ENCODE results near the gene PACSIN3.
"Not testable (repeated sequence)": the region's sequence is repeated elsewhere in the genome, so short reads cannot be mapped to it uniquely, and the experiment has no call there.

Gene PACSIN3

GRCh38 chr11:47208008-47208552 is 21.8 kb upstream of the PACSIN3 start:
- not testable (repeated sequence) for H3K27ac Mint-ChIP-seq, H3K4me1 Mint-ChIP-seq, H3K4me3 Mint-ChIP-seq, H3K27me3 Mint-ChIP-seq, ATAC-seq, DNase-seq, H3K9me3 Mint-ChIP-seq

DNA sequence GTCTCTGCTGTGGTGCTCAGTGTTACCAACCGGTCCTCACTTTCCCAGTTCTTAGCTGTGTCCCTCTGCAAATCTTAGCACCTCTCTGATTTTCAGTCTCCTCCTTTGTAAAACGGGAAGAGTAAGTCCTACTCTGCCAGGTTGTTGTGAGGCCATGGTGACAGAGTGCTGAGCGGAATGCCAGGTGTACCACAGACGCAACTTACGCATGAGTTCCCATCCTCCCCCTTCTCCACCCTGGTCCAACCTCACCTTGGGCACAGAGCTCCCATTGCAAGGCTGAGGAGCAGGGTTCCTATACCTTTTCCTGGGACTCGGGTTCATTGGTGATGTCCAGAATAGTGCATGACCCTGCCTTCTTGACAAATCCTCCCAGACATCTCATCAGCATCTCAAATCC is 21.2 kb upstream of the PACSIN3 start:
- ATAC-seq (no peak), DNase-seq (no peak)
- Mint-ChIP-seq H3K9me3 (no peaks in the 10 kb centered on the region), H3K27ac (no peak overlapping the region), H3K4me1 (no peaks in the 10 kb centered on the region), H3K4me3 (no peak overlapping the region), H3K27me3 (no peaks in the 10 kb centered on the region)

DNA sequence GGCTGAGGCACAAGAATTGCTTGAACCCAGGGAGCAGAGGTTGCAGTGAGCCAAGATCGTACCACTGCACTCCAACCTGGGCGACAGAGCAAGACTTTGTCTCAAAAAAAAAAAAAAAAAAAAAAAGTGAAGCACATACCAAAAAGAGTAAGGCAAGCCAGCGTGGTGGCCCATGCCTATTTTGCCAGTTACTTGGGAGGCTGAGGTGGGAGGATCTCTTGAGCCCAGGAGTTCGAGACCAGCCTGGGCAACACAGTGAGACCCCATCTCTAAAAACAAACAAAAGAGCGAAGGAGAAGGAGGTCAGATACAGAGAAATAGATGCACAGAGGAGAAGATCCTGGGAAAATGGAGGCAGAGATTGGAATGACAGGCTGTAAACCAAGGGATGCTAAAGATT is 20.3 kb upstream of the PACSIN3 start:
- not testable (repeated sequence) for H3K27me3 Mint-ChIP-seq, H3K4me3 Mint-ChIP-seq, ATAC-seq, DNase-seq, H3K9me3 Mint-ChIP-seq, H3K4me1 Mint-ChIP-seq
- peak overlapping the region in 1 of 2 donors; percentile 7 for H3K27ac Mint-ChIP-seq

GRCh38 chr11:47204637-47204989 is 18.4 kb upstream of the PACSIN3 start:
- DNase-seq (no peak), ATAC-seq (no peak)
- no peak overlapping the region for H3K4me3 Mint-ChIP-seq
- no peak overlapping the region for H3K27ac Mint-ChIP-seq
- no peaks in the 10 kb centered on the region for H3K27me3 Mint-ChIP-seq
- H3K4me1 Mint-ChIP-seq = no peaks in the 10 kb centered on the region
- H3K9me3 Mint-ChIP-seq = no peaks in the 10 kb centered on the region

GRCh38 chr11:47202576-47202975 is 16.3 kb upstream of the PACSIN3 start:
- Mint-ChIP-seq H3K27me3 (no peaks in the 10 kb centered on the region), H3K4me3 (no peak overlapping the region), H3K4me1 (no peaks in the 10 kb centered on the region), H3K9me3 (no peaks in the 10 kb centered on the region), H3K27ac (no peak overlapping the region)
- ATAC-seq (no peak), DNase-seq (no peak)

- H3K4me3 Mint-ChIP-seq = no peak overlapping the region
- ATAC-seq (no peak), DNase-seq (no peak)
- no peak overlapping the region for H3K27ac Mint-ChIP-seq
- no peaks in the 10 kb centered on the region for H3K4me1 Mint-ChIP-seq
- H3K27me3 Mint-ChIP-seq = no peaks in the 10 kb centered on the region
- no peaks in the 10 kb centered on the region for H3K9me3 Mint-ChIP-seq
Observed at GRCh38 chr11:47201015-47201414, 14.8 kb upstream of the PACSIN3 start.

DNA sequence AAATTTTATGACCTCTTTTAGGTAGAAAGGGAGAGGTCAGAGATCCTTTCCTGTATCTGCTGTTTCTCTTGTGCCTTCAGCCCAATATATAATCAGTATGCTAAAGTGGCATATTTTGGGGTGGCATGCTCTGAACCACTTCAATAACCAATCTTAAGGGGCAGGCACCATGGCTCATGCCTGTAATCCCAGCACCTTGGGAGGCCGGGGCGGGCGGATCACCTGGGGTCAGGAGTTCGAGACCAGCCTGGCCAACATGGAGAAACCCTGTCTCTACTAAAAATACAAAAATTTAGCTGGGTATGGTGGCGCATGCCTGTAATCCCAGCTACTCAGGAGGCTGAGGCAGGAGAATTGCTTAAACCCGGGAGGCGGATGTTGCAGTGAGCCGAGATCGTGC is 11.9 kb upstream of the PACSIN3 start:
- ATAC-seq, H3K4me3 Mint-ChIP-seq, H3K27me3 Mint-ChIP-seq, H3K4me1 Mint-ChIP-seq, H3K9me3 Mint-ChIP-seq, DNase-seq, H3K27ac Mint-ChIP-seq: not testable (repeated sequence)

- Mint-ChIP-seq H3K4me3 (no peak overlapping the region), H3K27me3 (peaks cover 25% of the 10 kb centered on the region), H3K4me1 (peaks cover 8% of the 10 kb centered on the region), H3K9me3 (no peaks in the 10 kb centered on the region), H3K27ac (no peak overlapping the region)
- ATAC-seq (no peak), DNase-seq (no peak)
Observed at GRCh38 chr11:47192111-47192510, 5.9 kb upstream of the PACSIN3 start.

GRCh38 chr11:47191137-47191536 is 4.9 kb upstream of the PACSIN3 start:
- Mint-ChIP-seq H3K27me3 (peaks cover 30% of the 10 kb centered on the region), H3K4me1 (peaks cover 16% of the 10 kb centered on the region)
- ATAC-seq, H3K27ac Mint-ChIP-seq, H3K4me3 Mint-ChIP-seq, H3K9me3 Mint-ChIP-seq, DNase-seq: not testable (repeated sequence)

DNA sequence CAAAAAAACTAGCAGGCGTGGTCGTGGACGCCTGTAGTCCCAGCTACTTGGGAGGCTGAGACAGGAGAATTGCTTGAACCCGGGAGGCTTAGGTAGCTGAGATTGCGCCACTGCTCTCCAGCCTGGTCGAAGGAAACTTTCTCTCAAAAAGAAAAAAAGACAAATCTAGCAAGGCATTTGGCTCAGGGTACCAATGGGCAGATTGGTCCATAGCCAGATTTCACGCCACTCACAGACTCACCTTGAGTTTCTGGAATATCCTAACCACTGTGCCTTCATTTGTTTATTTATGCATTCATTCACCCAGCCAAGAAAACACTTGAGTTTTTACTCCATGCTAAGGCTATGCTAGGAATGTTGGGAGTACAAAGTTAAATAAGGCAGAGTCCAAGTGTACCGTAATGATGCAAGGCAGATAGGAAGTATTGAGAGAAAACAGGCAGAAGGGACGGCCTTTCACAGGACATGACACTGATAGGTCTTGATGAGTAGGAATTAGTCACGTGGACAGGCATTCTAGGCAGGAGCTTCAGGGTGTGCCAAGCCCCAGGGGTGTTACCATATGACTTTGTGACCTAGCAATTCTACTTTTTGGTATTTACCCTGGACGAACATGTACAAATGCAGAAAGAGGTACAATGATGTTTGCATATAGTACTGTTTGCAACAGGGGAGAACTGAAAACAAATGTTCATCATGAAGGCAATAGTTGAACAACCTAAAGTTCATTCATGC is 3.0 kb upstream of the PACSIN3 start:
- DNase-seq (no peak), ATAC-seq (no peak)
- Mint-ChIP-seq H3K27ac (no peak overlapping the region), H3K4me3 (no peak overlapping the region), H3K9me3 (no peaks in the 10 kb centered on the region), H3K27me3 (peaks cover 41% of the 10 kb centered on the region), H3K4me1 (peaks cover 16% of the 10 kb centered on the region)

DNA sequence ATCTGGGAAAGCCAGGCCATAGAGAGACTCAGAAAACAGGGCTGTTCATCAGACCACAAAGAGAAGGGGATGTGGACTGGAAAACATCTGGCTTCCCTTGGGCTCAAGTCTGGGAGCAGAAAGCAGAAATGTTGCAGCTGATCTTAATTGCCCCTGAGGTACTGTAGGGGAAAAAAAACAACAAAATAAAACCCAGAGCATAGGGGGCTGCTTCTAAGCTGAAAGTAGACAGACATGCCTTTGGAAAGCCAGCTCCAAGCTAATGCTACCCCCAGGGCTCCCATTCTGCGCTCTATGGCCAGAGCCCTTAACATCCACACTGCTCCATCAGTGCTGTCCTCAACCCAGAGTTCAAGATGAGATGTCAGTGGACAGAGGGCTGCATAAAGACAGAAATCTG is 2.0 kb upstream of the PACSIN3 start:
- Mint-ChIP-seq H3K9me3 (no peaks in the 10 kb centered on the region), H3K4me1 (peaks cover 16% of the 10 kb centered on the region), H3K27ac (no peak overlapping the region), H3K4me3 (no peak overlapping the region), H3K27me3 (peaks cover 51% of the 10 kb centered on the region)
- DNase-seq (no peak), ATAC-seq (no peak)

GRCh38 chr11:47187723-47188122 is 1.5 kb upstream of the PACSIN3 start:
- H3K9me3 Mint-ChIP-seq = no peaks in the 10 kb centered on the region
- H3K4me1 Mint-ChIP-seq = peaks cover 16% of the 10 kb centered on the region
- DNase-seq (no peak), ATAC-seq (no peak)
- peak overlapping the region; percentile 76 to 83 for H3K4me3 Mint-ChIP-seq
- no peak overlapping the region for H3K27ac Mint-ChIP-seq
- peaks cover 51% of the 10 kb centered on the region for H3K27me3 Mint-ChIP-seq

- Mint-ChIP-seq H3K27me3 (peaks cover 51% of the 10 kb centered on the region), H3K4me1 (peaks cover 16% of the 10 kb centered on the region), H3K9me3 (no peaks in the 10 kb centered on the region), H3K4me3 (peak overlapping the region; percentile 76 to 83), H3K27ac (peak overlapping the region in 1 of 2 donors; percentile 19)
- peak; percentile 25 to 43 for DNase-seq
- peak; percentile 56 for ATAC-seq
Observed at GRCh38 chr11:47186700-47187695, 764 bp upstream of the PACSIN3 start.

GRCh38 chr11:47185305-47186075 is 744 bp downstream of the PACSIN3 start:
- H3K9me3 Mint-ChIP-seq = no peaks in the 10 kb centered on the region
- DNase-seq = peak in 1 of 2 donors; percentile 19
- H3K4me3 Mint-ChIP-seq = peak overlapping the region; percentile 66 to 72
- H3K27me3 Mint-ChIP-seq = peaks cover 43% of the 10 kb centered on the region
- H3K4me1 Mint-ChIP-seq = peaks cover 16% of the 10 kb centered on the region
- no peak overlapping the region for H3K27ac Mint-ChIP-seq
- peak; percentile 41 for ATAC-seq

- ATAC-seq = no peak
- Mint-ChIP-seq H3K9me3 (no peaks in the 10 kb centered on the region), H3K27ac (no peak overlapping the region), H3K27me3 (peaks cover 43% of the 10 kb centered on the region), H3K4me3 (peak overlapping the region; percentile 15 to 72), H3K4me1 (peaks cover 16% of the 10 kb centered on the region)
- no peak for DNase-seq
Observed at GRCh38 chr11:47184711-47185304, 1.4 kb downstream of the PACSIN3 start.

Measured in stimulated activated naive CD8-positive, alpha-beta T cell treated with anti-CD3 and anti-CD28 coated beads, Interleukin-15, amount 100 ng/mL, for 72 hours (primary cell).